ENCODE data around the gene MMEL1. TPM values are rescaled to one million over a fixed set of nuclear protein-coding genes. Genes with fewer than 3 reads are reported as not detected.

MMEL1 gene
- total RNA-seq, 1 experiment from 2014 or later = not detected

DNA sequence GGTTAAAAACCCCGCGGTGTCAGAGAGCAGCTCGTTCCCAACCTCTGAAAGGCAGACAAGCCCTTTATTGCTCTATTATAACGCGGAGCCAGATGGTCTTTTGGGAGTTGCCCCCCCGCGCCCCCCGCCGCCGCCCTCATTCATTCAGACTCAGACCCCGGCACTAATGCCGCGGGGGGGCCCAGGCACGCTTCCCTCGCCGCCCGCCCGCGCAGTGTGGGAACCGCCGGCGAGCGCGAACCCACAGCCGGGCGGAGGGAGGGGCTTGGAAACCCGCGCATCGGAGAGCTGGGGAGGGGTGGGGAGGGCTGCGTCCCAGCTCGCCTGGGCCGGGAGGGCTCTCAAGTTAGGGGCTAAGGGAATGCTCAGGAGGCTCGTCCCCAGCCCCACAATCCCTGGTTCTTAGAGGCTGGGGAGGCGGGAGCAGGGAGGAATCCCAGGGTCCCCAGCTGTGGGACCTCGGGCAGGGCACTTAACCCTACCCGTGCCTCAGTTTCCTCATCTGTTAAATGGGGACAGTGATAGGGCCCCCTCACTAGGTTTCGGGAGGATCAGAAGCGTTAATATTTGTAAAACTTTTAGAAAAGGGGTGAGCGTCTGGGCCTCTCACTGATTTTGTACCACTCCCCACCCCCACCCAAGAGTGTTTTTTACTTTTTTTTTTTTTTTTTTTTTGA is 91.9 kb downstream of the MMEL1 start:
- Histone ChIP-seq H3K4me3 (no peak overlapping the region), H3K36me3 (no peaks in the 10 kb centered on the region), H3K27me3 (no peaks in the 10 kb centered on the region), H3K9me3 (no peaks in the 10 kb centered on the region)
- DNase-seq = no peak

Other genes starting within 250 kb of the MMEL1 start
- gene MORN1, start 241.5 kb downstream of the MMEL1 start, total RNA-seq (2014; rRNA removed; shearing (Covaris generic); ENCODE audit: low replicate concordance) = 10.3 and 20.5 TPM in 2 replicates
- 36.7 and 60.4 TPM in 2 replicates for gene RER1, start 241.2 kb downstream of the MMEL1 start, total RNA-seq (2014; rRNA removed; shearing (Covaris generic); ENCODE audit: low replicate concordance)
- 39.7 and 44.5 TPM in 2 replicates for gene PEX10, start 220.5 kb downstream of the MMEL1 start, total RNA-seq (2014; rRNA removed; shearing (Covaris generic); ENCODE audit: low replicate concordance)
- not detected in 2 replicates for gene PLCH2, start 156.7 kb downstream of the MMEL1 start, total RNA-seq (2014; rRNA removed; shearing (Covaris generic); ENCODE audit: low replicate concordance)
- gene PANK4, start 106.4 kb downstream of the MMEL1 start, total RNA-seq (2014; rRNA removed; shearing (Covaris generic); ENCODE audit: low replicate concordance) = 16.6 and 17.3 TPM in 2 replicates
- not detected in 2 replicates for gene HES5, start 102.8 kb downstream of the MMEL1 start, total RNA-seq (2014; rRNA removed; shearing (Covaris generic); ENCODE audit: low replicate concordance)
- gene TNFRSF14, start 76.6 kb downstream of the MMEL1 start, total RNA-seq (2014; rRNA removed; shearing (Covaris generic); ENCODE audit: low replicate concordance) = 0.15 and 4.5 TPM in 2 replicates
- 9.6 and 12.3 TPM in 2 replicates for gene PRXL2B, start 46.2 kb downstream of the MMEL1 start, total RNA-seq (2014; rRNA removed; shearing (Covaris generic); ENCODE audit: low replicate concordance)
- not detected in 2 replicates for gene TTC34, start 168.7 kb upstream of the MMEL1 start, total RNA-seq (2014; rRNA removed; shearing (Covaris generic); ENCODE audit: low replicate concordance)

All from MG63 (cell line).